K562 (cell line): ENCODE data around the gene RETREG2. TPM values are rescaled to one million over a fixed set of nuclear protein-coding genes. Genes with fewer than 3 reads are reported as not detected.

Experiments used
- ATAC-seq: fragments of 200-7000 bp; cut with Tn5 transposase; 3 replicates; pipeline ENCODE4 v1.9.1; 2020; ENCODE audit warnings: moderate library complexity
- BruUV-seq: library from RNA; stranded (reverse); fragments of 400-500 nt; replicated peaks from 2 replicates; lab custom pipeline; 2021; lab: Mats Ljungman, UMichigan
- CTCF ChIA-PET: fragments of 300-600 bp; formaldehyde crosslinking; extraction: SDS; loops from one replicate; lab custom pipeline; 2021; ENCODE audit warnings: low intra/inter-chr PET ratio; lab: Yijun Ruan, JAX
- POLR2A ChIA-PET: fragments of 300-600, 350-650 bp; sonication (Branson Sonifier 250); formaldehyde crosslinking; extraction: SDS; loops from one replicate; lab custom pipeline; 2021; ENCODE audit warnings: antibody characterized with exemption, inconsistent platforms; lab: Yijun Ruan, JAX
- DNase-seq, 4 experiments: peaks; one replicate each; pipeline versions ENCODE4 v3.0.0 to v3.0.0-alpha.2; 2011 to 2018; ENCODE audit warnings: low spot score in 3 of 4, mixed read lengths in 3 of 4; ENCODE audit errors: extremely low read depth in 1 of 4
- FAIRE-seq: peaks from 2 replicates; lab custom pipeline; 2011; peaks lifted over from hg19 to GRCh38; lab: Jason Lieb, UNC
- H2AFZ ChIP-seq: 2 replicates; pipeline ENCODE4 v1.6.0; 2011; ENCODE audit warnings: low read depth, low read length, control low read depth, inconsistent platforms
- H3K27ac ChIP-seq: fragments of 200-600 bp; 3 replicates; pipeline ENCODE4 v1.8.0; 2011; ENCODE audit warnings: low read depth, mild to moderate bottlenecking, control low read depth, inconsistent platforms, low read length, moderate library complexity, mixed read lengths; ENCODE audit errors: extremely low read depth
- H3K27me3 ChIP-seq, 2 experiments: fragments of 300-600 bp in 1 of 2; 2 replicates in 1 of 2; 3 replicates in 1 of 2; pipeline versions ENCODE4 v1.6.0 to v1.8.0; 2011; ENCODE audit warnings: inconsistent platforms in 2 of 2, low read length in 2 of 2, mild to moderate bottlenecking in 1 of 2, mixed read lengths in 1 of 2, moderate library complexity in 1 of 2; ENCODE audit not compliant: control insufficient read depth in 2 of 2, insufficient read depth in 2 of 2
- H3K36me3 ChIP-seq: fragments of 300-600 bp; 3 replicates; pipeline ENCODE4 v1.8.0; 2011; ENCODE audit warnings: mild to moderate bottlenecking, low read length, inconsistent platforms; ENCODE audit not compliant: control insufficient read depth, insufficient read depth
- H3K4me1 ChIP-seq, 2 experiments: fragments of 200-600 bp in 1 of 2; replicated peaks in 1 of 2; 2 replicates in 1 of 2; 3 replicates in 1 of 2; pipeline versions ENCODE4 v1.5.1 to v1.8.0; 2011; ENCODE audit warnings: inconsistent platforms in 2 of 2, low read length in 2 of 2, mild to moderate bottlenecking in 1 of 2, mixed read lengths in 1 of 2, moderate library complexity in 1 of 2; ENCODE audit not compliant: control insufficient read depth in 2 of 2, insufficient read depth in 2 of 2
- H3K4me2 ChIP-seq: 2 replicates; pipeline ENCODE4 v1.6.1; 2011; ENCODE audit warnings: low read length, control low read depth, inconsistent platforms, mixed read lengths; ENCODE audit not compliant: insufficient read depth
- H3K4me3 ChIP-seq: fragments of 200-600 bp; sonication (generic), shearing (Covaris generic); 2 replicates; pipeline ENCODE4 v1.5.1; 2016; ENCODE audit warnings: control low read depth, inconsistent platforms
- H3K79me2 ChIP-seq: fragments of 200-600 bp; 3 replicates; pipeline ENCODE4 v1.8.0; 2011; ENCODE audit warnings: low read length, inconsistent platforms; ENCODE audit not compliant: control insufficient read depth, insufficient read depth
- H3K9ac ChIP-seq, 2 experiments: 2 replicates each; pipeline versions ENCODE4 v1.6.0 to v1.6.1; 2011; ENCODE audit warnings: low read depth in 2 of 2, low read length in 2 of 2, control low read depth in 1 of 2, inconsistent platforms in 1 of 2, mild to moderate bottlenecking in 1 of 2, mixed read lengths in 1 of 2; ENCODE audit not compliant: insufficient read depth in 1 of 2
- H3K9me1 ChIP-seq: one replicate; pipeline ENCODE4 v1.6.0; 2011; ENCODE audit warnings: inconsistent platforms, mild to moderate bottlenecking, low read length, moderate library complexity; ENCODE audit not compliant: control insufficient read depth, insufficient read depth
- H3K9me3 ChIP-seq: replicated peaks from 2 replicates; pipeline ENCODE4 v1.5.1; 2011; ENCODE audit warnings: low read depth, low read length, inconsistent platforms; ENCODE audit not compliant: control insufficient read depth, insufficient read depth
- H4K20me1 ChIP-seq: replicated peaks from 2 replicates; pipeline ENCODE4 v1.6.1; 2011; ENCODE audit warnings: low read length, inconsistent platforms, mixed read lengths; ENCODE audit not compliant: control insufficient read depth, insufficient read depth
- BDP1 ChIP-seq: IDR thresholded peaks from 3 replicates; pipeline ENCODE4 v1.6.1; 2011; ENCODE audit not compliant: insufficient read length, insufficient read depth
- ELF1 ChIP-seq: fragments of 200-800 bp; sonication (Bioruptor generic); IDR thresholded peaks from 2 replicates; pipeline ENCODE4 v1.6.1; 2016; ENCODE audit warnings: missing genetic modification characterization, missing compliant biosample characterization
- FOSL1 ChIP-seq: fragments of 200-800 bp; sonication (Bioruptor generic); conservative IDR thresholded peaks from 2 replicates; pipeline ENCODE4 v1.6.1; 2016; ENCODE audit warnings: missing genetic modification characterization, missing compliant biosample characterization
- PCBP2 ChIP-seq: fragments of 200-400 bp; formaldehyde crosslinking; IDR thresholded peaks from 2 replicates; pipeline ENCODE4 v1.6.1; 2018; ENCODE audit warnings: low read length, low read depth, mild to moderate bottlenecking, moderate library complexity; ENCODE audit not compliant: poor library complexity, severe bottlenecking
- RCOR1 ChIP-seq, 2 experiments: IDR thresholded peaks; 2 replicates each; pipeline ENCODE4 v1.6.1; 2012; ENCODE audit warnings: low read depth in 2 of 2, low read length in 2 of 2, borderline replicate concordance in 1 of 2, improper control_type of control experiment in 1 of 2
- ZKSCAN1 ChIP-seq: fragments of 150-350 bp; IDR thresholded peaks from 2 replicates; pipeline ENCODE4 v1.6.1; 2016; ENCODE audit warnings: low read depth, low read length
- ZNF121 ChIP-seq: sonication (generic); formaldehyde crosslinking; conservative IDR thresholded peaks from 2 replicates; pipeline ENCODE4 v1.8.0; 2022; ENCODE audit warnings: missing genetic modification reagents
- ZNF589 ChIP-seq: fragments of 200-800 bp; sonication (Bioruptor generic); IDR thresholded peaks from 2 replicates; pipeline ENCODE4 v1.6.1; 2016; ENCODE audit warnings: low read depth, missing genetic modification characterization, missing compliant biosample characterization
- ZNF717 ChIP-seq: fragments of 250-450 bp; sonication (Bioruptor Pico); IDR thresholded peaks from 2 replicates; pipeline ENCODE4 v1.5.0; 2021
- WGBS: fragments of 100-300 bp; shearing (Covaris generic); methylation state at CpG from one replicate; pipeline ENCODE4 v1.1.6; 2016; ENCODE audit warnings: low coverage, mixed read lengths; ENCODE audit not compliant: insufficient coverage; ENCODE audit errors: missing lambda C conversion rate; 5-methylcytosine and 5-hydroxymethylcytosine counted together
- in situ Hi-C: fragments of 300-500 bp; cut with MboI; formaldehyde crosslinking; loops from 4 replicates; pipeline ENCODE4 v1.15.0; 2018; ENCODE audit warnings: inconsistent platforms, mixed read lengths
- intact Hi-C: fragments of 100-400 bp; cut with micrococcal nuclease; formaldehyde crosslinking; loops from 2 replicates; pipeline ENCODE4 v1.14.2; 2022
- polyA plus RNA-seq, 8 experiments: library from polyadenylated mRNA; depleted of rRNA in 4 of 8; stranded (reverse) in 5 of 8; unstranded in 3 of 8; fragments of >200 nt; fragmentation: Nextera tagmentation in 2 of 8; fragmentation: Illumina TruSeq in 1 of 8; extraction: Ambion mirVana in 2 of 8; extraction: Trizol in 1 of 8; gene quantifications; 2 replicates each; pipeline versions ENCODE4 v1.2.1 to v1.2.3, GENCODE V29; 2011 to 2014; ENCODE audit warnings: inconsistent platforms in 1 of 8, missing spikeins in 1 of 8
- total RNA-seq, 7 experiments: library from RNA; depleted of rRNA in 6 of 7; stranded (reverse); fragments of >200 nt in 6 of 7; fragmentation: Illumina TruSeq in 2 of 7; extraction: Trizol in 2 of 7; gene quantifications; 2 replicates each; pipeline versions ENCODE4 v1.2.1 to v1.2.3, GENCODE V29; 2011 to 2021; ENCODE audit warnings: low replicate concordance in 1 of 7
- TF ChIP-seq, protein P1 (sequence below): fragments of 250-450 bp; sonication (Bioruptor Pico); IDR thresholded peaks from 2 replicates; pipeline ENCODE4 v1.9.0; 2021; ENCODE audit warnings: mild to moderate bottlenecking, inconsistent platforms
- TF ChIP-seq, protein P2 (sequence below): fragments of 250-450 bp; sonication (Bioruptor Pico); IDR thresholded peaks from 2 replicates; pipeline ENCODE4 v1.5.1; 2021; ENCODE audit warnings: mild to moderate bottlenecking
- TF ChIP-seq, protein P3 (sequence below), 3 experiments: fragments of 200-800 bp in 1 of 3; sonication (Bioruptor generic) in 1 of 3; sonication (generic) in 1 of 3; formaldehyde crosslinking in 1 of 3; IDR thresholded peaks; 2 replicates each; pipeline versions ENCODE4 v1.6.1 to v1.8.0; 2016 to 2022; ENCODE audit warnings: mild to moderate bottlenecking in 2 of 3, missing compliant biosample characterization in 2 of 3, missing genetic modification characterization in 2 of 3, missing genetic modification reagents in 1 of 3

The RETREG2 gene
- total and polyA plus RNA-seq, 9 of the 15 experiments (the other 6 are each of a cell fraction or from before 2014, with no cell fraction given), result 4.9 to 40.1 (median 19.2) TPM

DNA sequence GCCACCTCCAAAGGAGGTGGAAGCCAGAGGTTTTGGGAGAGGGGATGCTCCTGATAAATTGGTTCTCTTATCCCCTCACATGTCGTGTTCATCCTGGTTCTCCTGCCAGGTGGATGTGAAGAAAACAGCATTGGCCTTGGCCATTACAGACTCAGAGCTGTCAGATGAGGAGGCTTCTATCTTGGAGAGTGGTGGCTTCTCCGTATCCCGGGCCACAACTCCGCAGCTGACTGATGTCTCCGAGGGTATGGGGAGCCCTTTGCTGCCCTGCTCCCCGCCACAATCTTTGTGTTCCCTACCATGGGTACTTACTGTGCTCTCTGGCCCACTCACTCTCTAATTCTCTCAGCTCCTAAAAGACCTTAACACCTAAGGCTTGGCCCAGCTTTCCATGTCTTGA, 3.5 kb downstream of the RETREG2 start (continued):
- no peak for TF ChIP-seq RCOR1 (IDR thresholded peaks at IDR 0.05; ENCODE audit: borderline replicate concordance in 1 of 2, low read depth in 2 of 2, low read length in 2 of 2)
- TF ChIP-seq, protein P1, sequence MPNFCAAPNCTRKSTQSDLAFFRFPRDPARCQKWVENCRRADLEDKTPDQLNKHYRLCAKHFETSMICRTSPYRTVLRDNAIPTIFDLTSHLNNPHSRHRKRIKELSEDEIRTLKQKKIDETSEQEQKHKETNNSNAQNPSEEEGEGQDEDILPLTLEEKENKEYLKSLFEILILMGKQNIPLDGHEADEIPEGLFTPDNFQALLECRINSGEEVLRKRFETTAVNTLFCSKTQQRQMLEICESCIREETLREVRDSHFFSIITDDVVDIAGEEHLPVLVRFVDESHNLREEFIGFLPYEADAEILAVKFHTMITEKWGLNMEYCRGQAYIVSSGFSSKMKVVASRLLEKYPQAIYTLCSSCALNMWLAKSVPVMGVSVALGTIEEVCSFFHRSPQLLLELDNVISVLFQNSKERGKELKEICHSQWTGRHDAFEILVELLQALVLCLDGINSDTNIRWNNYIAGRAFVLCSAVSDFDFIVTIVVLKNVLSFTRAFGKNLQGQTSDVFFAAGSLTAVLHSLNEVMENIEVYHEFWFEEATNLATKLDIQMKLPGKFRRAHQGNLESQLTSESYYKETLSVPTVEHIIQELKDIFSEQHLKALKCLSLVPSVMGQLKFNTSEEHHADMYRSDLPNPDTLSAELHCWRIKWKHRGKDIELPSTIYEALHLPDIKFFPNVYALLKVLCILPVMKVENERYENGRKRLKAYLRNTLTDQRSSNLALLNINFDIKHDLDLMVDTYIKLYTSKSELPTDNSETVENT, result no peak
- TF ChIP-seq ZNF589 (CRISPR knock-in tag), result no peak
- TF ChIP-seq PCBP2, result no peak
- TF ChIP-seq ELF1 (tag), result no peak
- TF ChIP-seq ZNF121 (CRISPR knock-in tag), result no peak
- no peak for TF ChIP-seq BDP1

DNA sequence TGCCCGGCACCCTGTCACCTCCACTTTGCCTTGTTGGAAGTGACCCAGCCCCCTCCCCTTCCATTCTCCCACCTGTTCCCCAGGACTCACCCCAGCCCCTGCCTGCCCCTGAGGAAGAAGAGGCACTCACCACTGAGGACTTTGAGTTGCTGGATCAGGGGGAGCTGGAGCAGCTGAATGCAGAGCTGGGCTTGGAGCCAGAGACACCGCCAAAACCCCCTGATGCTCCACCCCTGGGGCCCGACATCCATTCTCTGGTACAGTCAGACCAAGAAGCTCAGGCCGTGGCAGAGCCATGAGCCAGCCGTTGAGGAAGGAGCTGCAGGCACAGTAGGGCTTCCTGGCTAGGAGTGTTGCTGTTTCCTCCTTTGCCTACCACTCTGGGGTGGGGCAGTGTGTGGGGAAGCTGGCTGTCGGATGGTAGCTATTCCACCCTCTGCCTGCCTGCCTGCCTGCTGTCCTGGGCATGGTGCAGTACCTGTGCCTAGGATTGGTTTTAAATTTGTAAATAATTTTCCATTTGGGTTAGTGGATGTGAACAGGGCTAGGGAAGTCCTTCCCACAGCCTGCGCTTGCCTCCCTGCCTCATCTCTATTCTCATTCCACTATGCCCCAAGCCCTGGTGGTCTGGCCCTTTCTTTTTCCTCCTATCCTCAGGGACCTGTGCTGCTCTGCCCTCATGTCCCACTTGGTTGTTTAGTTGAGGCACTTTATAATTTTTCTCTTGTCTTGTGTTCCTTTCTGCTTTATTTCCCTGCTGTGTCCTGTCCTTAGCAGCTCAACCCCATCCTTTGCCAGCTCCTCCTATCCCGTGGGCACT, 4.5 kb downstream of the RETREG2 start:
- FAIRE-seq (no peak), DNase-seq (no peak), ATAC-seq (no peak)
- H2AFZ ChIP-seq, result no peak overlapping the region
- peaks cover 62% of the 10 kb centered on the region; the same call in 2 of the 3 replicates for H3K36me3 ChIP-seq
- no TSS peak for BruUV-seq
- 80% methylated on average over 7 of the region's 8 CpGs for WGBS
- H3K4me2 ChIP-seq, result no peak overlapping the region
- H3K9me1 ChIP-seq, result no peaks in the 10 kb centered on the region
- no peak overlapping the region for H3K9ac ChIP-seq
- POLR2A ChIA-PET, result interaction anchor here (1.1 to 2.5 kb wide), 2 partner anchors 10 to 23 kb away, joined by 4 to 10 read pairs; no protein-coding TSS in a partner anchor
- intact Hi-C loops (no loop called here), in situ Hi-C loops (no loop called here)
- no peaks in the 10 kb centered on the region for H4K20me1 ChIP-seq
- peaks cover 5 to 9% of the 10 kb centered on the region in 2 experiments; a peak in 3 of 5 replicates for H3K4me1 ChIP-seq
- H3K79me2 ChIP-seq, result peaks cover 23% of the 10 kb centered on the region
- no peak overlapping the region for H3K4me3 ChIP-seq
- H3K27ac ChIP-seq, result no peak overlapping the region
- H3K9me3 ChIP-seq, result no peaks in the 10 kb centered on the region
- no peaks in the 10 kb centered on the region for H3K27me3 ChIP-seq
- CTCF ChIA-PET, result no interaction called here
- no peak for TF ChIP-seq ZKSCAN1
- TF ChIP-seq, protein P2, sequence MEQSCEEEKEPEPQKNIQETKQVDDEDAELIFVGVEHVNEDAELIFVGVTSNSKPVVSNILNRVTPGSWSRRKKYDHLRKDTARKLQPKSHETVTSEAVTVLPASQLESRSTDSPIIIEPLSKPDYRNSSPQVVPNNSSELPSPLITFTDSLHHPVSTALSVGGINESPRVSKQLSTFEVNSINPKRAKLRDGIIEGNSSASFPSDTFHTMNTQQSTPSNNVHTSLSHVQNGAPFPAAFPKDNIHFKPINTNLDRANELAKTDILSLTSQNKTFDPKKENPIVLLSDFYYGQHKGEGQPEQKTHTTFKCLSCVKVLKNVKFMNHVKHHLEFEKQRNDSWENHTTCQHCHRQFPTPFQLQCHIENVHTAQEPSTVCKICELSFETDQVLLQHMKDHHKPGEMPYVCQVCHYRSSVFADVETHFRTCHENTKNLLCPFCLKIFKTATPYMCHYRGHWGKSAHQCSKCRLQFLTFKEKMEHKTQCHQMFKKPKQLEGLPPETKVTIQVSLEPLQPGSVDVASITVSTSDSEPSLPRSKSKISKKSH (CRISPR knock-in tag), result no peak
- no peak for TF ChIP-seq FOSL1 (tag)
- TF ChIP-seq, protein P3, sequence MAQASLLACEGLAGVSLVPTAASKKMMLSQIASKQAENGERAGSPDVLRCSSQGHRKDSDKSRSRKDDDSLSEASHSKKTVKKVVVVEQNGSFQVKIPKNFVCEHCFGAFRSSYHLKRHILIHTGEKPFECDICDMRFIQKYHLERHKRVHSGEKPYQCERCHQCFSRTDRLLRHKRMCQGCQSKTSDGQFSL (CRISPR knock-in tag; IDR thresholded peaks at IDR 0.05), result no peak
- TF ChIP-seq, protein P3 (tag; IDR thresholded peaks at IDR 0.05), result no peak
- TF ChIP-seq ZNF717, result no peak
